ENCODE data around the gene CRELD2. TPM values are rescaled to one million over a fixed set of nuclear protein-coding genes. Genes with fewer than 3 reads are reported as not detected.

CRELD2 gene
- total and polyA plus RNA-seq, 3 experiments from 2014 or later = 49.4 to 53.2 (median 50.7) TPM

- peaks cover 21% of the 10 kb centered on the region for H3K4me1 ChIP-seq (ENCODE audit: insufficient read depth, low read length)
- Mint-ChIP-seq H3K27me3 (no peaks in the 10 kb centered on the region), H3K9me3 (peaks cover 0 to 2% (median 0%) of the 10 kb centered on the region in 5 donors), H3K4me3 (no peak overlapping the region), H3K27ac (no peak overlapping the region), H3K36me3 (peaks cover 9 to 68% (median 30%) of the 10 kb centered on the region in 3 donors), H3K4me1 (peaks cover 32 to 35% (median 35%) of the 10 kb centered on the region in 3 donors)
- H3K9me3 ChIP-seq (ENCODE audit: low read length) = no peaks in the 10 kb centered on the region
- H3K36me3 ChIP-seq (ENCODE audit: insufficient read depth, low read length) = peaks cover 13% of the 10 kb centered on the region
- H3K27me3 ChIP-seq (ENCODE audit: insufficient read depth, low read length, poor library complexity, severe bottlenecking) = no peaks in the 10 kb centered on the region
- no peak for DNase-seq
- CTCF ChIA-PET = no interaction called here
- no peak overlapping the region for H3K4me3 ChIP-seq (ENCODE audit: low read length)
- no peak overlapping the region for H3K27ac ChIP-seq (ENCODE audit: low read depth, low read length)
- POLR2A ChIA-PET = no interaction called here
Observed at GRCh38 chr22:49884503-49885260, 33.8 kb upstream of the CRELD2 start.

- Mint-ChIP-seq H3K4me3 (no peak overlapping the region), H3K9me3 (peaks cover 0 to 4% (median 0%) of the 10 kb centered on the region in 5 donors), H3K27ac (no peak overlapping the region), H3K4me1 (peaks cover 27 to 30% (median 29%) of the 10 kb centered on the region in 3 donors), H3K27me3 (no peaks in the 10 kb centered on the region), H3K36me3 (peaks cover 9 to 74% (median 30%) of the 10 kb centered on the region in 3 donors)
- H3K27me3 ChIP-seq (ENCODE audit: insufficient read depth, low read length, poor library complexity, severe bottlenecking) = no peaks in the 10 kb centered on the region
- ChIA-PET CTCF (no interaction called here), POLR2A (no interaction called here)
- no peaks in the 10 kb centered on the region for H3K9me3 ChIP-seq (ENCODE audit: low read length)
- H3K4me1 ChIP-seq (ENCODE audit: insufficient read depth, low read length) = peaks cover 17% of the 10 kb centered on the region
- H3K27ac ChIP-seq (ENCODE audit: low read depth, low read length) = no peak overlapping the region
- H3K36me3 ChIP-seq (ENCODE audit: insufficient read depth, low read length) = peaks cover 13% of the 10 kb centered on the region
- H3K4me3 ChIP-seq (ENCODE audit: low read length) = no peak overlapping the region
- DNase-seq = no peak
Observed at GRCh38 chr22:49885281-49885680, 33.2 kb upstream of the CRELD2 start.

GRCh38 chr22:49885881-49886280 lies 32.6 kb upstream of the CRELD2 start:
- no peak for DNase-seq
- Histone ChIP-seq H3K27ac (ENCODE audit: low read depth, low read length) (no peak overlapping the region), H3K4me3 (ENCODE audit: low read length) (no peak overlapping the region), H3K27me3 (ENCODE audit: insufficient read depth, low read length, poor library complexity, severe bottlenecking) (no peaks in the 10 kb centered on the region), H3K9me3 (ENCODE audit: low read length) (no peaks in the 10 kb centered on the region), H3K36me3 (ENCODE audit: insufficient read depth, low read length) (peaks cover 13% of the 10 kb centered on the region), H3K4me1 (ENCODE audit: insufficient read depth, low read length) (peaks cover 11% of the 10 kb centered on the region)
- no peak overlapping the region for H3K4me3 Mint-ChIP-seq
- ChIA-PET CTCF (no interaction called here), POLR2A (no interaction called here)
- H3K4me1 Mint-ChIP-seq = peaks cover 22 to 25% (median 23%) of the 10 kb centered on the region in 3 donors
- no peaks in the 10 kb centered on the region for H3K27me3 Mint-ChIP-seq
- H3K9me3 Mint-ChIP-seq = peaks cover 0 to 4% (median 0%) of the 10 kb centered on the region in 5 donors
- peak overlapping the region in 2 of 8 donors; percentile 19 to 27 for H3K27ac Mint-ChIP-seq
- H3K36me3 Mint-ChIP-seq = peaks cover 9 to 76% (median 30%) of the 10 kb centered on the region in 3 donors

GRCh38 chr22:49886346-49887063 lies 31.9 kb upstream of the CRELD2 start:
- H3K9me3 Mint-ChIP-seq = peaks cover 0 to 4% (median 4%) of the 10 kb centered on the region in 5 donors
- Histone ChIP-seq H3K27ac (ENCODE audit: low read depth, low read length) (no peak overlapping the region), H3K4me1 (ENCODE audit: insufficient read depth, low read length) (peaks cover 5% of the 10 kb centered on the region), H3K27me3 (ENCODE audit: insufficient read depth, low read length, poor library complexity, severe bottlenecking) (no peaks in the 10 kb centered on the region), H3K36me3 (ENCODE audit: insufficient read depth, low read length) (peaks cover 13% of the 10 kb centered on the region), H3K4me3 (ENCODE audit: low read length) (no peak overlapping the region), H3K9me3 (ENCODE audit: low read length) (no peaks in the 10 kb centered on the region)
- no peaks in the 10 kb centered on the region for H3K27me3 Mint-ChIP-seq
- H3K36me3 Mint-ChIP-seq = peaks cover 14 to 82% (median 34%) of the 10 kb centered on the region in 3 donors
- no peak overlapping the region for H3K4me3 Mint-ChIP-seq
- DNase-seq = no peak
- peak overlapping the region in 2 of 8 donors; percentile 8 to 75 for H3K27ac Mint-ChIP-seq
- ChIA-PET POLR2A (no interaction called here), CTCF (no interaction called here)
- peaks cover 22 to 26% (median 24%) of the 10 kb centered on the region in 3 donors for H3K4me1 Mint-ChIP-seq

- ChIA-PET POLR2A (no interaction called here), CTCF (no interaction called here)
Observed at GRCh38 chr22:49887064-49887451, 31.4 kb upstream of the CRELD2 start.

GRCh38 chr22:49887702-49888101 lies 30.7 kb upstream of the CRELD2 start:
- H3K4me3 Mint-ChIP-seq = no peak overlapping the region
- peaks cover 0 to 4% (median 4%) of the 10 kb centered on the region in 5 donors for H3K9me3 Mint-ChIP-seq
- H3K36me3 Mint-ChIP-seq = peaks cover 16 to 90% (median 33%) of the 10 kb centered on the region in 3 donors
- Histone ChIP-seq H3K27me3 (ENCODE audit: insufficient read depth, low read length, poor library complexity, severe bottlenecking) (no peaks in the 10 kb centered on the region), H3K4me3 (ENCODE audit: low read length) (no peak overlapping the region), H3K4me1 (ENCODE audit: insufficient read depth, low read length) (no peaks in the 10 kb centered on the region), H3K27ac (ENCODE audit: low read depth, low read length) (no peak overlapping the region), H3K9me3 (ENCODE audit: low read length) (no peaks in the 10 kb centered on the region), H3K36me3 (ENCODE audit: insufficient read depth, low read length) (peaks cover 13% of the 10 kb centered on the region)
- no peak for DNase-seq
- ChIA-PET POLR2A (no interaction called here), CTCF (no interaction called here)
- peak overlapping the region in 1 of 8 donors; percentile 1 for H3K27ac Mint-ChIP-seq
- H3K27me3 Mint-ChIP-seq = no peaks in the 10 kb centered on the region
- H3K4me1 Mint-ChIP-seq = peaks cover 13 to 16% (median 14%) of the 10 kb centered on the region in 3 donors

More at GRCh38 chr22:49887064-49887451, 31.4 kb upstream of the CRELD2 start:
- peaks cover 0 to 4% (median 4%) of the 10 kb centered on the region in 5 donors for H3K9me3 Mint-ChIP-seq
- Histone ChIP-seq H3K36me3 (ENCODE audit: insufficient read depth, low read length) (peaks cover 13% of the 10 kb centered on the region), H3K4me1 (ENCODE audit: insufficient read depth, low read length) (no peaks in the 10 kb centered on the region), H3K9me3 (ENCODE audit: low read length) (no peaks in the 10 kb centered on the region), H3K27ac (ENCODE audit: low read depth, low read length) (no peak overlapping the region), H3K4me3 (ENCODE audit: low read length) (no peak overlapping the region), H3K27me3 (ENCODE audit: insufficient read depth, low read length, poor library complexity, severe bottlenecking) (no peaks in the 10 kb centered on the region)
- no peaks in the 10 kb centered on the region for H3K27me3 Mint-ChIP-seq
- H3K4me1 Mint-ChIP-seq = peaks cover 17 to 23% (median 19%) of the 10 kb centered on the region in 3 donors
- no peak overlapping the region for H3K4me3 Mint-ChIP-seq
- peaks cover 16 to 84% (median 35%) of the 10 kb centered on the region in 3 donors for H3K36me3 Mint-ChIP-seq
- H3K27ac Mint-ChIP-seq = peak overlapping the region in 3 of 8 donors; percentile 36 to 75 (median 40)
- no peak for DNase-seq

- H3K4me1 ChIP-seq (ENCODE audit: insufficient read depth, low read length) = no peaks in the 10 kb centered on the region
- ChIA-PET CTCF (interaction anchor here (1.5 kb wide), 1 partner anchor 9 kb away, joined by 4 read pairs; no protein-coding TSS in a partner anchor), POLR2A (no interaction called here)
- H3K27ac Mint-ChIP-seq = no peak overlapping the region
- H3K27me3 Mint-ChIP-seq = no peaks in the 10 kb centered on the region
- no peaks in the 10 kb centered on the region for H3K27me3 ChIP-seq (ENCODE audit: insufficient read depth, low read length, poor library complexity, severe bottlenecking)
- no peak for DNase-seq
- peaks cover 12 to 85% (median 31%) of the 10 kb centered on the region in 3 donors for H3K36me3 Mint-ChIP-seq
- H3K4me1 Mint-ChIP-seq = peaks cover 7 to 13% (median 8%) of the 10 kb centered on the region in 3 donors
- H3K36me3 ChIP-seq (ENCODE audit: insufficient read depth, low read length) = peaks cover 13% of the 10 kb centered on the region
- H3K9me3 ChIP-seq (ENCODE audit: low read length) = no peaks in the 10 kb centered on the region
- H3K4me3 ChIP-seq (ENCODE audit: low read length) = no peak overlapping the region
- no peak overlapping the region for H3K4me3 Mint-ChIP-seq
- no peak overlapping the region for H3K27ac ChIP-seq (ENCODE audit: low read depth, low read length)
- peaks cover 0 to 6% (median 4%) of the 10 kb centered on the region in 5 donors for H3K9me3 Mint-ChIP-seq
Observed at GRCh38 chr22:49889071-49889470, 29.4 kb upstream of the CRELD2 start.

Measured in CD8-positive, alpha-beta memory T cell (primary cell).